Pancreas (tissue), 10 donors: ENCODE data around the gene GRWD1. TPM values are rescaled to one million over a fixed set of nuclear protein-coding genes. Genes with fewer than 3 reads are reported as not detected.
"Not testable (repeated sequence)": the region's sequence is repeated elsewhere in the genome, so short reads cannot be mapped to it uniquely, and the experiment has no call there.

Experiments
- ATAC-seq, 4 donors: fragments of 200-7000 bp; cut with Tn5 transposase; one replicate each; pipeline versions ENCODE4 v1.8.0 to v1.9.1; 2020; ENCODE audit warnings: mild to moderate bottlenecking in 4 of 4, moderate library complexity in 4 of 4
- DNase-seq, 6 donors: peaks; one replicate each; pipeline ENCODE4 v3.0.0-alpha.2; 2020
- FAIRE-seq: peaks from 2 replicates; lab custom pipeline; 2012; peaks lifted over from hg19 to GRCh38; lab: Jason Lieb, UNC
- H3K27ac ChIP-seq, 4 donors: fragments of 200-600 bp; sonication (generic); 1 replicate in 3 of 4; 2 replicates in 1 of 4; pipeline versions ENCODE4 v1.5.0 to v1.8.0; 2020
- H3K27me3 ChIP-seq, 4 donors: fragments of 200-600 bp; one replicate each; pipeline ENCODE4 v1.8.0; 2021
- H3K36me3 ChIP-seq, 3 donors: fragments of 200-600 bp; sonication (generic) in 1 of 3; one replicate each; pipeline versions ENCODE4 v1.5.0 to v1.8.0; 2020 to 2021
- H3K4me1 ChIP-seq, 3 donors: fragments of 200-600 bp; one replicate each; pipeline ENCODE4 v1.8.0; 2021
- H3K4me3 ChIP-seq, 4 donors: fragments of 200-600 bp; sonication (generic) in 2 of 4; one replicate each; pipeline versions ENCODE4 v1.5.0 to v1.8.0; 2020 to 2021
- H3K9me3 ChIP-seq, 4 donors: fragments of 200-600 bp; one replicate each; pipeline ENCODE4 v1.8.0; 2021
- WGBS, 2 donors: extraction: QIAGEN DNeasy Blood & Tissue Kit; methylation state at CpG; one replicate each; pipeline ENCODE4 v1.1.7; 2013; 5-methylcytosine and 5-hydroxymethylcytosine counted together
- intact Hi-C, 3 donors: fragments of 100-400 bp; cut with DNase I; formaldehyde crosslinking; loops; one replicate each; pipeline versions ENCODE4 v1.11.1 to v1.14.2; 2022
- polyA plus RNA-seq, 2 donors: library from polyadenylated mRNA; stranded (reverse); fragments of 200-250 nt; gene quantifications; one replicate each; pipeline ENCODE4 v1.2.3, GENCODE V29; 2013
- total RNA-seq, 6 donors: library from RNA; stranded (reverse); fragmentation: NEBNext Ultra II Directional in 4 of 6; extraction: Animal tissue kit (Norgen Biotek cat#: 25700) in 4 of 6; gene quantifications; one replicate each; pipeline versions ENCODE4 v1.2.1 to v1.2.4, GENCODE V29; 2021 to 2023
- TF ChIP-seq, protein P1 (sequence below), 4 donors: fragments of 200-600 bp; sonication (generic) in 3 of 4; IDR thresholded peaks; one replicate each; pipeline versions ENCODE4 v1.5.0 to v1.8.0; 2021; ENCODE audit warnings: antibody characterized with exemption in 4 of 4
- donor health status: healthy with polysubstance abuse.
- donor health status: DM: no; HTN: no; CAD: no; lungs with moderate emphysema.
- donor health status: DM: no; HTN: no; CAD: no.
- donor health status: control.
- donor health status: control.
- donor health status: Bipolar disorder and iron deficiency.
- donor health status: DM: yes; HTN: yes; CAD: no.
- donor health status: DM: no; HTN: no; CAD: no.
- donor health status: DM: no; HTN: no; CAD: no.
- donor health status: DM: yes; HTN: yes; CAD: no.

Gene GRWD1
- total and polyA plus RNA-seq, 8 donors: 8.6 to 23.1 (median 16.2) TPM

DNA sequence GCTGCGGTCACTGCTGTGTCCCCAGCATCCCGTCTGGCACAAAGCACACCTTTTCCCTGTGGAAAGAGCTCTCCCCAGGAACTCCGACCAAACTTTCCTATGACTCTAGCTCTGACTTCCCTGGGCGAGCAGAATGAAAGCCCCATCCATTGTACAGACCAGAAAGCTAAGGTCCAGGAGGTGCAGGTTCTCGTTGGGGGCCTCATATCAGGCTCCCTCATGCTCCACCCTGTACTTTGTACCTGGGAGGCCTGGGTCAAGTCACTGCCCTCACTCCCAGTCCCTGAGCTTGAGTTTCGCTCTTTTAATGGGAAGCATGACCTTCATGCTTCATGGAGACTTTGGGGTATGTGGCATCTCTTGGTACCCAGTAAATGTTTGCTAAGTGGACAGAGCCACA is 41.8 kb downstream of the GRWD1 start:
- Histone ChIP-seq H3K27ac (peak overlapping the region in 3 of 4 donors; percentile 26 to 55 (median 46)), H3K4me3 (no peak overlapping the region), H3K9me3 (no peaks in the 10 kb centered on the region), H3K36me3 (no peaks in the 10 kb centered on the region), H3K4me1 (peaks cover 0 to 3% (median 0%) of the 10 kb centered on the region in 3 donors), H3K27me3 (no peaks in the 10 kb centered on the region)
- ATAC-seq (no peak), FAIRE-seq (no peak), DNase-seq (no peak)
- 66 to 80% methylated on average over 6 of the region's 6 CpGs for WGBS, 2 donors
- intact Hi-C loops: loop anchor here in 1 of 3 donors (5.0 kb wide), 1 partner anchor 100 kb away; no protein-coding TSS in a partner anchor
- TF ChIP-seq, protein P1, sequence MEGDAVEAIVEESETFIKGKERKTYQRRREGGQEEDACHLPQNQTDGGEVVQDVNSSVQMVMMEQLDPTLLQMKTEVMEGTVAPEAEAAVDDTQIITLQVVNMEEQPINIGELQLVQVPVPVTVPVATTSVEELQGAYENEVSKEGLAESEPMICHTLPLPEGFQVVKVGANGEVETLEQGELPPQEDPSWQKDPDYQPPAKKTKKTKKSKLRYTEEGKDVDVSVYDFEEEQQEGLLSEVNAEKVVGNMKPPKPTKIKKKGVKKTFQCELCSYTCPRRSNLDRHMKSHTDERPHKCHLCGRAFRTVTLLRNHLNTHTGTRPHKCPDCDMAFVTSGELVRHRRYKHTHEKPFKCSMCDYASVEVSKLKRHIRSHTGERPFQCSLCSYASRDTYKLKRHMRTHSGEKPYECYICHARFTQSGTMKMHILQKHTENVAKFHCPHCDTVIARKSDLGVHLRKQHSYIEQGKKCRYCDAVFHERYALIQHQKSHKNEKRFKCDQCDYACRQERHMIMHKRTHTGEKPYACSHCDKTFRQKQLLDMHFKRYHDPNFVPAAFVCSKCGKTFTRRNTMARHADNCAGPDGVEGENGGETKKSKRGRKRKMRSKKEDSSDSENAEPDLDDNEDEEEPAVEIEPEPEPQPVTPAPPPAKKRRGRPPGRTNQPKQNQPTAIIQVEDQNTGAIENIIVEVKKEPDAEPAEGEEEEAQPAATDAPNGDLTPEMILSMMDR (IDR thresholded peaks at IDR 0.05): no peak

DNA sequence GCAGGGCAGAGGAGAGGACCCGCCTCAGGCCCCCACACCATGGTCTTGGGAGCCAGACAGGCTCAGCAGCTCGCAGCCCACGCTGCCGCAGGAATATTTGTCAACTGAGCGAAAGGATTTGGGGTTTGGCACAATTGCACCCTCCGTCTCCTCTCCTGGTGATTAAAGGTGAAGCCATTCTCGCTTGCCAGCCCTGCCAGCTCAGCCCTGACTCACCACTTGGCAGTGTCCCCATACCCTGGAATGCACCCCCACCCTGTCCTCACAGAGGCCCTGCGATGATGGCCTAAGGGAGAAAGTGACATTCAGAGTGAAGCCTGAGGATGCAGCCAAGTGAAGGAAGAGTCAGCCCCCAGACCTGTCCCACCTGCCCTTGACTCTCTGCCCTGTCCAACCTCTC is 42.2 kb downstream of the GRWD1 start:
- ATAC-seq (peak in 3 of 4 donors; percentile 34 to 36 (median 34)), FAIRE-seq (no peak), DNase-seq (peak in 5 of 6 donors; percentile 70 to 89 (median 76))
- Histone ChIP-seq H3K36me3 (no peaks in the 10 kb centered on the region), H3K27me3 (no peaks in the 10 kb centered on the region), H3K9me3 (no peaks in the 10 kb centered on the region), H3K27ac (peak overlapping the region in 3 of 4 donors; percentile 26 to 55 (median 46)), H3K4me3 (no peak overlapping the region), H3K4me1 (peaks cover 0 to 3% (median 0%) of the 10 kb centered on the region in 3 donors)
- intact Hi-C loops: loop anchor here in 1 of 3 donors (5.0 kb wide), 1 partner anchor 99 kb away; no protein-coding TSS in a partner anchor
- 49 to 50% methylated on average over 8 of the region's 8 CpGs for WGBS, 2 donors
- TF ChIP-seq, protein P1 (IDR thresholded peaks at IDR 0.05): no peak

DNA sequence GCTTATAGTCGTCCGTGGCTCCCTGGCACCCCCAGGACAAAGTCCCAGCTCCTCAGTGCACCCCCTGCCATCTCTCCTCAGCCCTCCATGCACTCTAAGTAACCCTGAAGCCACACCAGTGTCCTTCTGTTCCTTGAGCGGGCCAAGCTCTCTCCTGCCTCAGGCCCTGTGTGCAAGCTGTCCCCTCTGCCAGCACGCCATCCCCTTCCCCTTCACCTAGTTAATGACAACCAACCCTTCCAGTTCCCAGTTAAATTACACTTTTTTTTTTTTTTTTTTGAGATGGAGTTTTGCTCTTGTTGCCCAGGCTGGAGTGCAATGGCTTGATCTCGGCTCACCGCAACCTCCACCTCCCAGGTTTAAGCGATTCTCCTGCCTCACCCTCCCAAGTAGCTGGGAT is 42.7 kb downstream of the GRWD1 start:
- 61 to 67% methylated on average over 7 of the region's 7 CpGs for WGBS, 2 donors

DNA sequence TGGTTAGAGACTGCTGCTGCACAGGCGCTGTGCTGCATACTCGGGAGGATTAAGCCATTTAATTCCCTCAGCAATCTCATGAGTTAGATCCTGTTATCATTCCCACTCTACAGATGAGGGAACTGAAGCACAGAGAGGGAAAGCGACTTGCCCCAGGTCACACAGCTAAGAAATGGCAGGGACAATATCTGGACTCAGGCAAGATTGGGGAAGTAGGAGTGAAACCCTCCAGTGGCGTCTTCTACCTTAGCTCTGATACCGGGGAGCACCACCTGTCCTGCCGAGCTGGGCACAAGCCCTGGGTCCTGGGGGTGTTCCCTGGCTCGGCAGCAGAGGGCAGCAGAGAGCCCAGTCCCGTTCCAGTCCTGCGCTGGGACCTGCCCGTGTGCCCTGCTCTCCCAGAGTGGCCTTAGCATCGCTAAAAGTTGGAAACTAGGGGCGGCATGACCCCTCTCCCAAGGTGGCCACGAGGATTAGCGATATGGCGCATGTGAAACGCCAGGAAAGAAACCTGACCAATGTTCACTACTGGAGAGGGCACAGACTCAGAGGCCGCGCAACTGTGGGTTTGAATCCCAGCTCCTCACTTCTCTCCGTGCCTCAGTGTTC is 43.9 kb downstream of the GRWD1 start:
- no peak overlapping the region for H3K27ac ChIP-seq
- intact Hi-C loops: loop anchor here in 2 of 3 donors (5.0 kb wide), 1 partner anchor 98 kb away; no protein-coding TSS in a partner anchor
- ATAC-seq: peak; percentile 28 to 43 (median 38)
- H3K36me3 ChIP-seq: no peaks in the 10 kb centered on the region
- no peaks in the 10 kb centered on the region for H3K9me3 ChIP-seq
- H3K4me1 ChIP-seq: peaks cover 0 to 7% (median 0%) of the 10 kb centered on the region in 3 donors
- no peaks in the 10 kb centered on the region for H3K27me3 ChIP-seq
- FAIRE-seq: no peak
- WGBS, 2 donors: 18 to 21% methylated on average over 19 of the region's 19 CpGs
- H3K4me3 ChIP-seq: no peak overlapping the region
- TF ChIP-seq, protein P1 (IDR thresholded peaks at IDR 0.05): peak; percentile 79 to 96 (median 93)
- peak; percentile 63 to 94 (median 86) for DNase-seq

More for the DNA sequence above, 42.7 kb downstream of the GRWD1 start:
- not testable (repeated sequence) for DNase-seq, H3K4me1 ChIP-seq, H3K36me3 ChIP-seq, H3K4me3 ChIP-seq, H3K9me3 ChIP-seq, H3K27me3 ChIP-seq, FAIRE-seq, ATAC-seq
- intact Hi-C loops: loop anchor here in 1 of 3 donors (5.0 kb wide), 1 partner anchor 99 kb away; no protein-coding TSS in a partner anchor
- H3K27ac ChIP-seq: peak overlapping the region in 3 of 4 donors; percentile 42 to 55 (median 46)

DNA sequence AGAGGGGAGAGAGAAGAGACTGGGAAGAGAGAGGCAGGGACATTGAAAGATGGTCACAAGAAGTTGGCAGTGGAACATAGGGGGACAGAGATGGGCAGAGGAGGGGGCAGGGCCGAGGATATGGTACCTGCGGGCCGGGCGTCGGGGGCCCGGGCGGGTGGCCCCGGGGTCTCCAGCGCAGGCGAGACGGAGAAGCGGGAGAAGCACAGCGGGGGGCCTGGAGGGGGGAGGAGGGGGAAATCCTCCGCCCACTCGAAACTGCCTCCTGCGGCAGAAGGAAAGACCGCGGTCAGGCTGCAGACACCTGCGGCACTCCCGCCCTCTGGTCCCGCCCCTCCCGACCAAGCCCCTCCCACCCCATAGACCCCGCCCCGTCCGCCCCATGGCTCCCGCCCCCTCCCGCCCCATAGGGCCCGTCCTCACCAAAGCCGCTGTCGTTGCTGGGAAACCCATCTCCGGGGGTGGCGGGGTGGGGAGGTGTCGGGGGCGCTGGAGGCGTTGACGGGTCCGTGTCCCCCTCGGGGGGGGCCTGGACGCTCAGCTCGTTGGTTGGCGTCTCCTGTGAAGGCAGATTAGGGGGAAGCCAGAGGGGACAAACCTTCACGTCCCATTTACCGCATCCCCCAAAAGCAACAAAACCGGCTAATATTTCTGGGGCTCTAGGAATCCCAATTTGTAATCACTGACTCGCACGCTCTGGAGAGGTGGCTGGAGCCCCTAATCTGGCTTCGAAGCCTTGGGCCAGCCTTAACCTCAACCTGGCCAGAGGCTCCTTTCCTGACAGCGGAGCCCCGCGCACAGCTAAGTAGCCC is 45.4 kb downstream of the GRWD1 start:
- TF ChIP-seq, protein P1 (IDR thresholded peaks at IDR 0.05): no peak
- Histone ChIP-seq H3K9me3 (no peaks in the 10 kb centered on the region), H3K4me3 (no peak overlapping the region), H3K27me3 (no peaks in the 10 kb centered on the region), H3K36me3 (no peaks in the 10 kb centered on the region), H3K4me1 (peaks cover 0 to 10% (median 0%) of the 10 kb centered on the region in 3 donors), H3K27ac (no peak overlapping the region)
- ATAC-seq (no peak), FAIRE-seq (no peak), DNase-seq (peak in 4 of 6 donors; percentile 61 to 76 (median 66))
- WGBS, 2 donors: 10 to 13% methylated on average over 40 to 50 of the region's 50 CpGs
- intact Hi-C loops: loop anchor here in 1 of 3 donors (5.0 kb wide), 1 partner anchor 96 kb away; no protein-coding TSS in a partner anchor
